Stimulated activated CD8-positive, alpha-beta memory T cell treated with anti-CD3 and anti-CD28 coated beads, Interleukin-15, amount 100 ng/mL, for 48 hours (primary cell): ENCODE data around the gene CCDC40.
A peak's percentile ranks its signal among the peaks of the same experiment; 100 is the strongest.

Experiments
- DNase-seq, 2 donors: peaks; one replicate each; pipeline ENCODE4 v3.0.0-alpha.2; 2020; ENCODE audit warnings: low read depth in 2 of 2

Gene CCDC40

DNA sequence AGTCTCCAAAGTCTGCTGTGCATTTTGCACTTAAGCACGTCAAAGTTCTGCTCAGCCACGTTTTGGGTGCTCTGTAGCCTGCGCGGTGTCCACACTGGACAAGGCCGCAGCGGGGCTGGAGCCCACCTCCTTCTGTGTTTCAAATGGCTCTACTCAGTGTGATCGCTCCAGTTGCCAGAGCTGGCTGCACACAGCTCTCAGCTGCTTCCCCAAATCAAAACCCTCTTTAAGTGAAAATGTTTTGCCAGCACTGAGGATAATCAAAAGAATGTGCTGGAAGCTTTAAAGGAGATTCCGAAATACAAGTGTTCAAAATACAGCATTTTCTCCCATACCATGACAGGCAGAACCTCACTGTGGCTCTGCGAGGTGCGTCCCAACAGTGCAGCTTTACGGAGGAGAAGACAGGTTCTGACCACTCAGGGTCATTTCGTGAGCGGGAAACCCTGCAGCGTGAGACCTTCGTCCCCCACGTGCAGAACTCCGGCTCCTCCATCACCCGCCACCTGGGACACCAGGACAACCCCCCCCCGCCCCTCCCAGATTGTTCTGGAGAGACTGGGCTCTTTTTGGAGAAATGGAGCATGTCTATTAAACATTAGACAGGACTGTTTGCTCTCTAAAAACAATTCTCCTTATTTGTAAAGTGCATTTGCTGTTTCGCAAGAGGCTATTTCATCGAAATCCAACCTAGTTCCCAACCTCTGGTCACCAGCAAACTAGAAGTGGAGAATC is 17.4 kb upstream of the CCDC40 start:
- DNase-seq = no peak

DNA sequence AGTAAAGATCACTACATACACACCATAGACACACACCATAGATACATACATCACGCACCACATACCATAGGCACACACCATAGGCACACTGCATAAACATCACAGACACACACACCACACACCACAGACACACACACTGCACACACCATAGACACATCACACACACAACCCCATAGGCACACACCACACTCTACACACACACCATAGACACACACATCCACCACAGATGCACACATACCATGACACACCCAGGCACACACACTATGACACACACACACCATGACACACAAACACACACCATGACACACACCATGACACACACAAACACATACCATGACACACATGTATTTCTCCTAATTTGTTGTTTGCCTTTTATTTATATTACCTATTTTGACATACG is 14.8 kb upstream of the CCDC40 start:
- DNase-seq = no peak

DNA sequence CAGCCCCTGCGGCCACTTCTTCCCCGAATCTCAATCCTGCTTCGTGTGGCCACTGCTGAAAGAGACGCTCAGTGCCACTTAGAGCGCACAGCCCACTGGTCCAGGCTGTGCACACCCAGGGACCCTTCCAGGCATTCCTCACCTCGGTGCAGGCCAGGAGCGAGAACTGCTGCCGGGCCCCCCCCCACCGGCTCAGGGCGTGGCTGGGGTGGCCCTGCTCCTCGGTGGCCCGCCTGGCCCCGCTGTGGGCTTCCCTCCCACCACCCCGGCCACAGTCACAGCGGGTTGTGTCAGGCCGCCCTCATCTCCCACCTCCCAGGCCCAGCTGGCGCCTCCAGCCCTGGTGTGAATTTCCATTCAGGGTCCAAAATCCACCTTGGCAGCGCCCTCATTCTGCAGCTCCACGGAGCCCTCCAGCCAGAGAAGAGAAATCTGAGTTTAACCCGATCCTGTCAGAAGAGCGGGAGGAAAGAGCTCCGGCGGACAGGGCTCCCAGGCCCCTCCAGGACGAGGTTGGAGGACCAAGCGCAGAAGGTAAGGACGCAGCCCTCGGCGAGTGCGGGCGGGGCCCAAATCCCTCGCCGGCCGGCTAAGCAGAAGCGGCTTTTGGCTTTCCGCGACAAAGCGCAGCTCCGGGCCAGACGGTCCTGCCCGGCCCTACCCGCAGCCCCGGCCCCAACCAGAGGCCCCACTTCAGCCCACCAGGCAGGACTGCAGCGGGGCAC is 12.8 kb upstream of the CCDC40 start:
- DNase-seq = no peak

DNA sequence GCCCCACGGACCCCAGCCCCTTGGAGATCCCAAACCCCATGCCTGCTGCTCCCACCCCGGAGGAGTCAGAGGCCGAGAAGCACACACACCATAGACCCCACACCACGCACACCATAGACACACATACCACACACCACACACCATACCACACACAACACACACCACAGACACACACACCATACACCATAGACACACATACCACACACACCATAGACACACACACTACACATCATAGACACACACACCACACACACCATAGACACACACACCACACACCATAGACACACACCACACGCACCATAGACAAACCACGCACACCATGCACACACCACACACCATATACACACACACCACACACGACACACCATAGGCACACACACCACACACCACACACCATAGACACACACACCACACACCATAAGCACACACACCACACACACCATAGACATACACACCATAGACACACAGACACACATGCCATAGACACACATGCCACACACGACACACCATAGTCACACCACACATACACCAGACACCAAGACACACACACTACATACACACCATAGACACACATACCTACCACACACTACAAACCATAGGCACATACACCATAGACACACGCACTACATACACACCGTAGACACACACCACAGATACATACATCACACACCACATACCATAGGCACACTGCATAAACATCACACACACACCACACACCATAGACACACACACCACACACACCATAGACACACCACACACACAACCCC is 12.1 kb upstream of the CCDC40 start:
- no peak for DNase-seq

DNA sequence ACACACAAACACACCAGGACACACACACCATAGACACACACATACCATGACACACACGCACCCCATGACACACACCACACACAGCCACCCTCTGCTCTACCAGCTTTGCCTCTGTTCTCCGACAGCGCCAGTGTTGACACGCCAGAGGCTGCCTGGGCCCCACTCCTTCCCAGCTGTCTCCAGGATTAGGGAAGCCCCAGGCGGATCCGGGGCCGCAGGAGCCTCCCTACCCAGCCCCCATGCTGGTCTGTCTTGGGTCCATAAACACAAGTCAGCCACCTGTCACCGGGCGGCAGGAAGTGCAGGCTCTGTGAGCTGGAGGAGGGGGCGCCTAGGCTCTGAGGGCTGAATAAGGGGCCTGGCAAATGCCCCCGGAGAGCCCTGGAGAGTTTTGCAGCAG is 11.3 kb upstream of the CCDC40 start:
- no peak for DNase-seq

DNA sequence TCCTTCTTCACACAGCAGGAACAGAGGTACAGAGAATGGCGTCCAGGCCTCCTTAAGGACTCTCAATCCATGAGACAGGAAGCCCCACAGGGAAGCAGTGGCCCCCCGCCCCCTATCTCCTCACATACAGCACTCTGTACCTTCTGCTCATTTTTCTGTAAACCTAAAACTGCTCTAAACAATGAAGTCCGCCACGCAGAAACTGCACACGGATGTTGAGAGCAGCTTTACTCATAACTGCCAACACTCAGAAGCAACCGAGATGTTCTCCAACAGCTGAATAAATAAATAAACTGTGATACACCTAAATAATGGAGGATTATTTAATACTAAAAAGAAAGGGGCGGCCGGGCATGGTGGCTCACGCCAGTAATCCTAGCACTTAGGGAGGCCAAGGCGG is 10.6 kb upstream of the CCDC40 start:
- DNase-seq = no peak

DNA sequence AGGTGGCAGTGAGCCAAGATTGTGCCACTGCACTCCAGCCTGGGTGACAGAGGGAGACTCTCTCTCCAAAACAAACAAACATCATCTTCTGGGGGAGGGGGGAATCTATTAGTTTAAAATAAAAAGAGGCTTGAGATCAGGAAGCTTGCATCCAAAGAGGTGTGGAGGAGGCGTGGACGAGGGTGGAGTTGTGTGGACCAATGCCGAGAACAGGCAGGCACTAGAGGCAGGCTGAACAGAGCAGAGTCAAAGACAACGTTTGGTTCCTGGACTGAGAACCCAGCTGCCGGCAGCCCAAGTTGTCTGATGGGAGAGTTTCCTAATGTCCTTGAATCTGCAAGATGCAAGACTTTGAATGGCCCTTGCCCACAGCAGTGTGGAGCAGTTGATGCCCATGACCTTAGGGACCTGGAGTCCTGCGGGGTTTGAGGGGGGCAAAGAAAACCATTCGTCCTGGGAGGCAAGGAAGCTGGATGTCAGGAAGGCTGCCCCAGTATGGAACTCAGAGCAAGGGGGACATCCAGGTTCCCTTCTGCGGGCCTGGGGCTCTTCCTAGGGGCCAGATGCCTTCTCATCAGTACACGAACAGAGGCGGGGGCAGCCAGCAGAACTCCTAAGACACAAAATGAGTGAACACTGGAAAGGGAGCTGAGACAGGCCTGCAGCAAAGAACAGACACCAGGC is 9.9 kb upstream of the CCDC40 start:
- DNase-seq = no peak

DNA sequence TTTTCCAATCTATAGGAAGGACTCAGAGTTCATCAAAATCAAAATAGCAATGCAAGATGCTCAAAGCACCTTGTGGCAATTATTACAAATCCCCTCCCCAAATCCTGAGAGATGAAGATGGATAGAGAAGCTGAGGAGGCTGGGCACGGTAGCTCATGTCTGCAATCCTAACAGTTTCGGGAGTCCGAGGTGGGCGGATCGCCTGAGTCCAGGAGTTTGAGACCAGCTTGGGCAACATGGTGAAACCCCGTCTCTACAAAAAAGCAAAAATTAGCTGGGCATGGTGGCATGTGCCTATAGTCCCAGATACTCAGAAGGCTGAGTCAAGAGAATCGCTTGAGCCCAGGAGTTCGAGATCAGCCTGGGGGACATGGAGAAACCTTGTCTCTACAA is 9.4 kb upstream of the CCDC40 start:
- DNase-seq = no peak

DNA sequence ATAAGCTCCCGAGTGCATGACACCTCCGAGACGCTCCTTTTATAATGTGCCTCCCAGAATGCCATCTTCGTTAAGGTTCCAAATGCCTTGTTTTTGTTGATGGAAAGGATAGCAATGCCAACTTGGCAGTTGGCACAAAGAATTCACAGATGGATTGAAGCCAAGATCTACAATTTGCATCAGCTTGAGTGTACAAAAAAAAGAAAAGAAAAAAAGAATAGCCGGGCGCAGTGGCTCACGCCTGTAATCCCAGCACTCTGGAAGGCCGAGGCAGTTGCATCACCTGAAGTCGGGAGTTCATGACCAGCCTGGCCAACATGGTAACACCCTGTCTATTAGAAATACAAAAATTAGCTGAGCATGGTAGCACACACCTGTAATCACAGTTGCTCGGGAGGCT is 8.4 kb upstream of the CCDC40 start:
- no peak for DNase-seq

DNA sequence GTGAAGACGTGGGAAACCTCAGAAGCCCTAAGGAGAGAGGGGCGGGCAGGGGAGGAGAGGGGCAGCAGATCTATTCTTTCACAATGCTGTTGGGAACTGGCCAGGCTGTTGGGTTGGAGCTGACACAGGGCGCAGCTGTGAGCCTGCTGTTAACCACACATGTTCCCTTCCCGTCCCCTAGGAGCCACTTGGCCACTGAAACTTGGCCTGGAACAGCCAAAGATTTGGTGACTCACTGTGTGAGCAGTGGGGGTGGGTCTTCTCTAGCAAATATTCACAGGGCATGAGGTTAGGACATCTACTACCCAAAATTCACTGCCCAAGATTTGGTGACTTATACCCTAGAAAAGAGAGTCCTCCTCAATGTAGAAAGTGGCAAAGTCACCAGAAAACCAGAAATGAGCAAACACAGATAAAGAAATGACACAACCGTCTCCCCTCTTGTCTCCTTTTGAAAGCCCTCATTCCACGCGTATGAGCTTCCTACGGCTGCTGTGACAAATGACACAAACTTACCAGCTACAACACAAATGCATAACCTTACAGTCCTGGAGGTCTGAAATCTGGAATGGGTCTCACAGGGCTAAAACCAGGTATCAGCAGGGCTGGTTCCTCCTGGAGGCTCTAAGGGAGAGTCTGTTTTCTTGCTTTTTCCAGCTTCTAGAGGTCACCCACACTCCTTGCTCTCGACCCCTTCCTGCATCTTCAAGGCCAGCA is 7.0 kb upstream of the CCDC40 start:
- DNase-seq = no peak

DNA sequence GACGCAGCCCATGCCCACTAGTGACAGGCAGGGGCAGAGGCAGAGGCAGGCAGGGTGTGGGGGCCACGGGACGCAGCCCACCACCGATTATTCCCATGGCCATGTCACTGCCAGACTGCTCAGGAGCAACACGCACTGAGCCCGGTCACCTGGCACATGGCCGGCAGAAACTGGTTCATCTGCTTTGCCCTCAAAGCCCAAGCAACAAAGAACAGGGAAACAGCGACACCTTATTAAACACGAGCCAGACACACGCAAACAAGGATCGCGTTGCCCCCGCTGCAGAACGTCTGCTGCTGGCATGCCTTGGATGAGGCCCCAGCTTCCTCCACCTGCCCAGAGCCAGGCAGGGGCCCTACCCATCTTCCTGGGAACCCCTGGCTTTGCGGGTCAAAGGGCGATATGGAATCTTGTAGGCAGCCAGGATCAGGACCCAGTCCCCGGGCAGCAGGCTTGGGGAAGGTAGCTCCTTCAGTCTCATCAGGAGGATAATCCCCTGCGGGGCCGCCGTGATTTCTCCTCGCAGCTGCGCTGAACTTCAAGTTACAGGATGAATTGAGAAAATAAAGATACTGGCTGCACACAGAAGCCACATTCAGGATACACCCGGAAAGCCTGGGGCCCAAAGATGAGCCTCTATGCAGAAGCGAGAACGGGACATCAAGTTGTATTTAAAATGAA is 5.6 kb upstream of the CCDC40 start:
- no peak for DNase-seq

DNA sequence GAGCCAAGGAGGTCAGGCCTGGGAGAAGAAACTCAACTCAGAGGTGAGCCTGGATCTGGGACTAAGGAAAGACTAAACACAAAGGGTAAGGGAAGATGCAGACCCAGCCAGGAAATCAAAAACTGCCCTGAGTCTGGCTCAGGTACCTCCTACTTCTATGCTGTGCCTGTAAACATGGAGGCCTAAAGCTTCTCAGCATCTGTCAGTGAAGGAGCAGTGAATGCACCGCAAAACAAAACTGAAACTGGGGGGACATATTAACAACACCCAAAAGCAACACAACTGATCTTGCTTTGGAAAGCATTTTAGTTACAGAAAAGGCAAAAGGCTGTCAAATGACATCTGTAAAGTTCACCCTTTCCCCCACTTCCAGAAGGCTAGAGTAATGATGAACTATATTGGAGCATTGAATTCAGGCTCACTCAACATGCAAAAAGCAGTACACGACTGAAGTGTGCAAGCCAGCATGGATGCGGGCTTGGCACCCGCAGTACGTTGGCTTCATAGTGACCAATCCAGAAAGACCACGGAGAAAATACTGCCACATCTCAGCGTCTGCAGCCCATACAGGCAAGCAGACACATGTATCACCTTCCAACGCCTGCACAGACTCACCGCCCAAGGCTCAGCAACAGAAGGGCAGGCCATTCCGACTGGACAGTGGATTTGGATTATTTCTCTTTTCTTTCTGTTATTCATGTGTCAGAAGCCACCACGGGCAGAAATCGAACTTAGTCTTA is 4.6 kb upstream of the CCDC40 start:
- DNase-seq = no peak

DNA sequence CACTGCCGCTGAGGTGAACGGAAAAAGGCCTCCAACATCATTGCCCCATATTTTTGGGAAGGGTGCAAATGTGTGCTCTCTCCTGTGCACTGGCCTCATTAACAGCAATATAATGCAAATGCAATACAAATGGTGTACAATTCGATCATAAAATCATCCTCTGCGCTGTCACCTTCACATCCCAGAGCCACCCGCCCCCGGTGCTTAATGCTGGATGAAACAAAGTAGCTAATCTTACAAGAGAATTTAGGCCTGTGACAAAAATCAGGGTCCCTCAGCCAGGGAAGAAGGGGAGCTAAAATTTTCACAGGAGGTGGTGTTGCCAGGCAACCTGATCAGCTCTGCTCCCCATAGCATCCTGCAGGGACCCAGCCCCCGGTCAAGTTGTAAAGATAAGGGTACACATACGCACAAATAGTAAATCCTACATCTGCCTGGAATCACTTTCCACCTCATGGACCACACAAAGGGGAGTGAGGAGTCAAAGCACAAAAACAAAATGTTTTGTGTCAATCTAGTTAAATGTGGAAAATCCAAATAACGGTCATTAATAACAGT is 3.7 kb upstream of the CCDC40 start:
- DNase-seq = no peak

DNA sequence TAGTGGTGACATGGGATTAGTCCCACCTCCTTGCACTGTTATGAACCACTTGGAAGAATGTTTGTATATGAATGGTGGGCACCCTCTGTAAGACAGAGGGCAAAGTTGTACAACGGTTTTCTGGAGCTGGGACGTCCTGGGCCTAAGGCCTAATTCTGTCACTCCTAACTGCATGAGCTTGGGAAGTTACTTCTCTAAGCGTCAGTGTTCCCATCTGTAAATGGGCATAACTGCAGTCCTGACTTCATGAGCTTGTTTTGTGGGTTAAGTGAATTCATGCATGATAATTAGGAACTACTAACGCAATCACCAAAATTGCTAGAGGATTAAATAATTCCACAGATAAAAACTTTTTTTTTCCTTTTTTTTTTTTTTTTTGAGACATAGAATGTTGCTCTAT is 2.6 kb upstream of the CCDC40 start:
- no peak for DNase-seq

DNA sequence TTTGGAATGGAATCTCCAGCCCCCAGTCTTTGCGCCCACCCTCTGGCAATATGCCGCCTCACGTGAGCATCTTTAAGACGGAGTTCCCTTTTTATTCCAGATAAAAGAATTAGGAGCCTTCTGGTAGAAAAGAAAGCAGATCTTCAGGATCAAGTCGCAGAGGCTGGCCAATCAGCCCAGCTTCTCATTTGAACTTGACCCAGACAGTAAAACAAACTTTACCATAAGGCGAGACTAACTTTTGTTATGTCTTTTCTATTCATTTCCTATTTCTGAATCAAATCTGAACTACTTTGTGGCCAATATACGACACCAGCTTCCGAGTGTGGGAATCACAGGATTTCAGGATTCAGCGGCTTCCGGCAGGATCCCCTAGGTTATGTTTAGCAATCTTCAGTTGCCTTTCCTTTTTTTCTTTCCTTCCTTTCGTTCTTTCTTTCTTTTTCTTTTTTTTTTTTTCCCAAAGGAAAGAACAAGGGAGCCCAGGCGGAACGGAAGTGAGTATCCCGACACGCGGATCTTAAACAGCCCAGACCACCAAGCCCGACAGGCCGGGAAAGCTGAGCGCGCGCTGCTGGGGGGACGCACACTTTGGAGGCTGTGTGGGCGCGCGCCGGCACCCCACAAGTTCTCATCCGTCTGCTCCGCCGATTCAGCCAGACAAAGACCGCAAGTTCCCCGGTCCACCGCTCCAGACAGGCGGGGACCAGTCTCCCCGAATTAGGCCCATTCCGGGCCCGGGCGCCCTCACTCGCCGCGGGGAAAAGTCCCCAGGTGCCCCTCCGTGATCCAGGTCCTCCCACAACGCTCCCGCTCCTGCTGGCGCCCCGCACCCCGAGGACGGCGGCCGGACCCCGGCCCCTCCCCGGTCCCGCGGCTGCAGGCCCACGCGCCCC is 1.4 kb upstream of the CCDC40 start:
- DNase-seq = peak in 1 of 2 donors; percentile 9

DNA sequence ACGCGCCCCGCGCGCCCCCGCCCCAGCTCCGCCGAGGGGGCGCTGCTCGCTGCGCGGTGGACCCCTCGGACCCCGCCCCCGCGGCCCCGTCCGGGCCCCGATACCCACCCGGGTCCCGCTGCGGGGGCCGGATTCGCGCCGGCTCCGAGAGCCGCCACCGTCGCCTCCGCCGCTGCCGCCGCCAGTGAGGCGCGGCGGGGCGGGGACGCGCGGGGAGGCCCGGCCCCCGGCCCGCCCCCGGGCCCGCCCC is 830 bp upstream of the CCDC40 start, which contains the start of gene TBC1D16:
TBC1D16 (minus strand) TSS at position 186 of the 250 bp plus-strand sequence. CDS start 22,325 bp downstream, outside the sequence.
- DNase-seq = no peak

DNA sequence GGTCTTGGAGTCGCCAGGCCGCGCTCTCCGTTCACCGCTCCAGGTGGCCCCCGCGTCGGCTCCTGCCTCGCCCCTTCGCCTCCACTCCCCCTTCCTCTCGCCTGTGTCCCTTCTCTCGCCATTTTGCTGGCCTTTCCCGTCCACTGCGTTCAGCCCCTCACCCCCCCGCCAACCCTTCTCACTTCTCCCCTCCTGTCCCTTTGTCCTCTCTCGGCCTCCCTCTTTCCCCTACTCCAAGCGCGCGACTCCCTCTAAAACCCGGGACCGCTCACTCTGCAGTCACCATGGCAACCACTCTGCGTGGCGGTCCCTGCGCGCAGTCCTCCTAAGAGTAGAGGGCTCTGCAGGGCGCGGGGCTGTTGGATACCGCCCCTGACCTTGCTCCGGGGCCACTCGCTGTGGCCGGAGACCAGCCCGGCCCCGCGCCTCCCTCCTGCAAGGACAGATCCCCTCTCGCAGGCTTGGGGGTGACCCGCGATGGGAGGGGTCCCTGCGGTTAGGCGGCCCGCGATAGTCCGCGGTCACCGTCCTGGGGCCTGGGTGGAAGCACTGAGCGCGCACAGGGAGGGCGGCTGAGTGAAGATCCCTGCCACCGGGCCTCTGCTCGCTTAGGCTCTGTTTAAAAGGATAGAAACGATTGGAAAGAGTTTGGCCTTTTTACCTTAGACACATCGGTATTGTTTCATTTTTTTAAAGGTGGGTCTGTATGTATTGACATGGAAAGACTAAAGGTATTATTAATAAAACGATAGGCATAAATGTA is 454 bp downstream of the CCDC40 start:
- no peak for DNase-seq

DNA sequence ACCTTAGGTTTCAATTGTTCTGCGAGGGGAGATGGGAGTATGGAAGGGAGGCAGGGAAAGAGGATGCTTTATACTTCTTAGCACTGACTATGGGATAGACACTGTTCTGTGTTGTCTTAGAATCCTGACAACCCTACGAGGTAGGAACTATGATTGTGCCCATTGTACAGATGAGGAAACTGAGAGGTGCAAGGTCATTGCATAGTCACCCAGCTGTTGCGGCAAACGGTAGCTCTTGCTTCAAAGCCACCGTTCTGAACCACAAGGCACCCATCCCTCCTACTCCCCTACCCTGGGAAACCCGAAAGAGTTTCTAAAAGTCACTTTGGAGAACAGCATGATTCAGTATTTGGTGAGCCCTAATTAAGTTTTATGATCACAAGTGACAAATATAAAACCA is 7.5 kb downstream of the CCDC40 start:
- DNase-seq = no peak
